ENCODE measurements around the gene PSMA3. TPM values are rescaled to one million over a fixed set of nuclear protein-coding genes. Genes with fewer than 3 reads are reported as not detected.

The PSMA3 gene
- total and polyA plus RNA-seq, 2 of the 8 experiments (the other 6 are each of a cell fraction or from before 2014, with no cell fraction given), result 285 to 507 TPM

- no peaks in the 10 kb centered on the region for H3K27me3 ChIP-seq (replicated peaks in 1 of 4; ENCODE audit: control insufficient read depth in 3 of 4, extremely low read depth in 1 of 4, insufficient read depth in 3 of 4, low read length in 3 of 4)
- H4K8ac ChIP-seq (ENCODE audit: extremely low read depth, insufficient read depth, low read length), result no peak overlapping the region
- no peak overlapping the region for H3K4ac ChIP-seq (replicated peaks; ENCODE audit: insufficient read length, low read depth, low read length)
- peaks cover 0 to 35% (median 4%) of the 10 kb centered on the region in 4 experiments; a peak in 5 of 8 replicates for H3K36me3 ChIP-seq (ENCODE audit: control insufficient read depth in 2 of 4, insufficient read depth in 4 of 4, low read length in 3 of 4)
- no peak overlapping the region for H2BK120ac ChIP-seq (replicated peaks; ENCODE audit: low read depth, low read length)
- POLR2A ChIA-PET (ENCODE audit: partially characterized antibody), result no interaction called here
- no peaks in the 10 kb centered on the region for H3K79me2 ChIP-seq (ENCODE audit: control insufficient read depth in 1 of 2, insufficient read depth in 2 of 2, low read length in 2 of 2)
- H3K4me3 ChIP-seq (ENCODE audit: extremely low read depth in 1 of 4, insufficient read depth in 2 of 4, low read depth in 3 of 4, low read length in 4 of 4), result no peak overlapping the region
- DNase-seq (ENCODE audit: low read depth in 1 of 2, low spot score in 2 of 2), result no peak
- H3K23me2 ChIP-seq (ENCODE audit: low read depth, low read length), result no peaks in the 10 kb centered on the region
- no peak overlapping the region for H4K91ac ChIP-seq (replicated peaks; ENCODE audit: insufficient read length, low read length)
- H3K23ac ChIP-seq (ENCODE audit: insufficient read length), result no peak overlapping the region
- no peaks in the 10 kb centered on the region for H3K9me3 ChIP-seq (ENCODE audit: insufficient read depth in 2 of 2, low read depth in 1 of 2, low read length in 1 of 2)
- H3K27ac ChIP-seq (ENCODE audit: low read depth, low read length), result no peak overlapping the region
- H3K9ac ChIP-seq (replicated peaks in 1 of 4; ENCODE audit: extremely low read depth in 1 of 4, low read depth in 3 of 4, low read length in 3 of 4), result no peak overlapping the region
- H2AFZ ChIP-seq (ENCODE audit: low read length), result no peak overlapping the region
- no peak overlapping the region for H3K4me2 ChIP-seq (ENCODE audit: insufficient read depth in 1 of 2, low read depth in 2 of 2, low read length in 2 of 2)
- no peak overlapping the region for H3K56ac ChIP-seq (replicated peaks; ENCODE audit: insufficient read length, low read depth, low read length)
- H2BK15ac ChIP-seq (ENCODE audit: low read length), result no peak overlapping the region
- CTCF ChIA-PET (ENCODE audit: partially characterized antibody), result interaction anchor here (1.1 kb wide), 1 partner anchor 106 kb away, joined by 3 read pairs; no protein-coding TSS in a partner anchor
- no peak for FAIRE-seq
- H2BK12ac ChIP-seq (ENCODE audit: low read depth, low read length), result no peak overlapping the region
- no peak overlapping the region for H2AK5ac ChIP-seq (ENCODE audit: low read depth, low read length)
- H3K18ac ChIP-seq (ENCODE audit: extremely low read depth, low read length), result no peak overlapping the region
- no peaks in the 10 kb centered on the region for H3K79me1 ChIP-seq (ENCODE audit: low read depth, low read length)
- no peak overlapping the region for H2BK5ac ChIP-seq (ENCODE audit: low read depth, low read length)
- H3K4me1 ChIP-seq (replicated peaks in 1 of 4; ENCODE audit: control insufficient read depth in 3 of 4, insufficient read depth in 4 of 4, low read length in 3 of 4), result no peaks in the 10 kb centered on the region
- H4K20me1 ChIP-seq (replicated peaks in 1 of 2; ENCODE audit: control insufficient read depth in 1 of 2, insufficient read depth in 2 of 2, low read length in 2 of 2), result no peaks in the 10 kb centered on the region
- H3K14ac ChIP-seq (ENCODE audit: insufficient read length), result no peak overlapping the region
- H4K5ac ChIP-seq (ENCODE audit: insufficient read length, low read depth, low read length), result no peak overlapping the region
- no peak overlapping the region for H2BK20ac ChIP-seq (ENCODE audit: low read length)
- no peak for TF ChIP-seq BCL11A (IDR thresholded peaks at IDR 0.05; ENCODE audit: low read depth in 2 of 2, low read length in 2 of 2)
- no peak for TF ChIP-seq GABPA (IDR thresholded peaks at IDR 0.05; ENCODE audit: borderline replicate concordance, insufficient read depth, low read length)
- TF ChIP-seq BRCA1 (IDR thresholded peaks at IDR 0.05; ENCODE audit: low read depth, low read length), result no peak
- no peak for TF ChIP-seq POU5F1 (IDR thresholded peaks at IDR 0.05; ENCODE audit: low read depth, low read length)
- TF ChIP-seq RXRA (IDR thresholded peaks at IDR 0.05; ENCODE audit: insufficient read depth, low read depth, low read length), result no peak
These were observed 31.5 kb upstream of the PSMA3 start for GRCh38 chr14:58213176-58213575.
